ENCODE measurements around the gene SFMBT2.
"Not testable (repeated sequence)": the region's sequence is repeated elsewhere in the genome, so short reads cannot be mapped to it uniquely, and the experiment has no call there.

Gene SFMBT2

GRCh38 chr10:7225133-7225532 is 185.7 kb downstream of the SFMBT2 start:
- no peak for DNase-seq (ENCODE audit: low read depth)

GRCh38 chr10:7218968-7219367 is 191.9 kb downstream of the SFMBT2 start:
- peak; percentile 6 for DNase-seq (ENCODE audit: low read depth)

- not testable (repeated sequence) for DNase-seq (ENCODE audit: low read depth)
Observed at GRCh38 chr10:7212696-7213095, 198.1 kb downstream of the SFMBT2 start.

GRCh38 chr10:7211857-7212577 is 198.8 kb downstream of the SFMBT2 start:
- no peak for DNase-seq (ENCODE audit: low read depth)

GRCh38 chr10:7210516-7210915 is 200.3 kb downstream of the SFMBT2 start:
- DNase-seq (ENCODE audit: low read depth) = no peak

- DNase-seq (ENCODE audit: low read depth) = no peak
Observed at GRCh38 chr10:7209458-7209857, 201.4 kb downstream of the SFMBT2 start.

GRCh38 chr10:7206412-7207100 is 204.3 kb downstream of the SFMBT2 start:
- DNase-seq (ENCODE audit: low read depth) = no peak

GRCh38 chr10:7205656-7206055 is 205.2 kb downstream of the SFMBT2 start:
- DNase-seq (ENCODE audit: low read depth) = no peak

GRCh38 chr10:7202793-7203355 is 208.0 kb downstream of the SFMBT2 start:
- DNase-seq (ENCODE audit: low read depth) = no peak

- peak; percentile 25 for DNase-seq (ENCODE audit: low read depth)
Observed at GRCh38 chr10:7199152-7199760, 211.6 kb downstream of the SFMBT2 start.

- DNase-seq (ENCODE audit: low read depth) = no peak
Observed at GRCh38 chr10:7196284-7196683, 214.6 kb downstream of the SFMBT2 start.

GRCh38 chr10:7195118-7195517 is 215.7 kb downstream of the SFMBT2 start:
- no peak for DNase-seq (ENCODE audit: low read depth)

GRCh38 chr10:7194571-7194970 is 216.3 kb downstream of the SFMBT2 start:
- DNase-seq (ENCODE audit: low read depth) = no peak

GRCh38 chr10:7193369-7193768 is 217.5 kb downstream of the SFMBT2 start:
- no peak for DNase-seq (ENCODE audit: low read depth)

- DNase-seq (ENCODE audit: low read depth) = no peak
Observed at GRCh38 chr10:7192831-7193361, 217.9 kb downstream of the SFMBT2 start.

GRCh38 chr10:7192061-7192460 is 218.8 kb downstream of the SFMBT2 start:
- no peak for DNase-seq (ENCODE audit: low read depth)

- not testable (repeated sequence) for DNase-seq (ENCODE audit: low read depth)
Observed at GRCh38 chr10:7190772-7191171, 220.1 kb downstream of the SFMBT2 start.

GRCh38 chr10:7189909-7190308 is 220.9 kb downstream of the SFMBT2 start:
- DNase-seq (ENCODE audit: low read depth) = no peak

GRCh38 chr10:7188456-7189050 is 222.3 kb downstream of the SFMBT2 start:
- peak; percentile 1 for DNase-seq (ENCODE audit: low read depth)

GRCh38 chr10:7186387-7187018 is 224.3 kb downstream of the SFMBT2 start:
- DNase-seq (ENCODE audit: low read depth) = peak; percentile 7

- DNase-seq (ENCODE audit: low read depth) = peak; percentile 48
Observed at GRCh38 chr10:7185367-7185690, 225.5 kb downstream of the SFMBT2 start.
